HepG2 (cell line): ENCODE measurements around the gene SLC13A1. TPM values are rescaled to one million over a fixed set of nuclear protein-coding genes. Genes with fewer than 3 reads are reported as not detected.

ENCODE experiments used
- ATAC-seq: fragments of 200-7000 bp; cut with Tn5 transposase; 3 replicates; pipeline ENCODE4 v1.9.1; 2020; ENCODE audit warnings: mild to moderate bottlenecking, moderate library complexity
- BruUV-seq: library from RNA; stranded (reverse); fragments of 400-500 nt; replicated peaks from 2 replicates; lab custom pipeline; 2021; lab: Mats Ljungman, UMichigan
- CTCF ChIA-PET: fragments of 300-600 bp; formaldehyde crosslinking; extraction: SDS; loops from one replicate; lab custom pipeline; 2021; ENCODE audit warnings: low total read pairs, inconsistent platforms, low intra/inter-chr PET ratio; lab: Yijun Ruan, JAX
- POLR2A ChIA-PET: fragments of 350-600 bp; sonication (Branson Sonifier 250); formaldehyde crosslinking; loops from one replicate; lab custom pipeline; 2020; ENCODE audit warnings: antibody characterized with exemption, inconsistent platforms; lab: Yijun Ruan, JAX
- DNase-seq: peaks from one replicate; pipeline ENCODE4 v3.0.0-alpha.2; 2015; ENCODE audit warnings: low spot score
- FAIRE-seq: peaks from 3 replicates; lab custom pipeline; 2011; peaks lifted over from hg19 to GRCh38; lab: Jason Lieb, UNC
- H2AFZ ChIP-seq: one replicate; pipeline ENCODE4 v1.6.1; 2011; ENCODE audit warnings: low read length, inconsistent platforms
- H3K27ac ChIP-seq: fragments of 300-600 bp; 3 replicates; pipeline ENCODE4 v1.8.0; 2011; ENCODE audit warnings: mixed run types, mild to moderate bottlenecking, mixed read lengths, low read length, inconsistent platforms; ENCODE audit not compliant: insufficient read depth; ENCODE audit errors: extremely low read length
- H3K27me3 ChIP-seq, 2 experiments: fragments of 200-600 bp in 1 of 2; 2 replicates in 1 of 2; 3 replicates in 1 of 2; pipeline versions ENCODE4 v1.6.0 to v1.8.0; 2011; ENCODE audit warnings: low read length in 2 of 2, mild to moderate bottlenecking in 2 of 2, moderate library complexity in 2 of 2, inconsistent platforms in 1 of 2; ENCODE audit not compliant: insufficient read depth in 2 of 2, control insufficient read depth in 1 of 2
- H3K36me3 ChIP-seq, 2 experiments: fragments of 200-600 bp in 1 of 2; replicated peaks in 1 of 2; 2 replicates in 1 of 2; 3 replicates in 1 of 2; pipeline versions ENCODE4 v1.5.1 to v1.8.0; 2011; ENCODE audit warnings: low read length in 2 of 2, inconsistent platforms in 1 of 2; ENCODE audit not compliant: insufficient read depth in 2 of 2, control insufficient read depth in 1 of 2
- H3K4me1 ChIP-seq: 2 replicates; pipeline ENCODE4 v1.5.1; 2012; ENCODE audit warnings: low read length, inconsistent platforms; ENCODE audit not compliant: insufficient read depth
- H3K4me2 ChIP-seq: 2 replicates; pipeline ENCODE4 v1.6.0; 2011; ENCODE audit warnings: low read depth, low read length, inconsistent platforms
- H3K4me3 ChIP-seq, 3 experiments: fragments of 200-600 bp in 1 of 3; sonication (generic), shearing (Covaris generic) in 1 of 3; replicated peaks in 1 of 3; 2 replicates each; pipeline ENCODE4 v1.5.1; 2011 to 2016; ENCODE audit warnings: low read length in 3 of 3, inconsistent platforms in 2 of 3, low read depth in 2 of 3, mild to moderate bottlenecking in 2 of 3, control low read depth in 1 of 3, mixed read lengths in 1 of 3; ENCODE audit not compliant: insufficient read depth in 1 of 3
- H3K79me2 ChIP-seq: one replicate; pipeline ENCODE4 v1.6.1; 2011; ENCODE audit warnings: low read length, inconsistent platforms; ENCODE audit not compliant: insufficient read depth
- H3K9ac ChIP-seq: 2 replicates; pipeline ENCODE4 v1.6.0; 2011; ENCODE audit warnings: mild to moderate bottlenecking, low read depth, low read length, inconsistent platforms; ENCODE audit not compliant: insufficient read depth
- H3K9me3 ChIP-seq: 2 replicates; pipeline ENCODE4 v1.5.1; 2012; ENCODE audit warnings: mild to moderate bottlenecking, low read length
- H4K20me1 ChIP-seq: 2 replicates; pipeline ENCODE4 v1.6.0; 2011; ENCODE audit warnings: inconsistent platforms, mild to moderate bottlenecking, low read length, moderate library complexity; ENCODE audit not compliant: insufficient read depth
- ARNT2 ChIP-seq: sonication (generic); formaldehyde crosslinking; IDR thresholded peaks from 2 replicates; pipeline ENCODE4 v1.8.0; 2022; ENCODE audit warnings: mild to moderate bottlenecking, low read depth, missing genetic modification reagents, moderate library complexity
- BRD4 ChIP-seq: sonication (generic); formaldehyde crosslinking; IDR thresholded peaks from 2 replicates; pipeline ENCODE4 v1.4.0; 2020; ENCODE audit warnings: missing genetic modification reagents
- CBFB ChIP-seq: sonication (generic); formaldehyde crosslinking; IDR thresholded peaks from 2 replicates; pipeline ENCODE4 v1.4.0; 2020; ENCODE audit warnings: missing genetic modification reagents
- DR1 ChIP-seq: sonication (generic); formaldehyde crosslinking; IDR thresholded peaks from 2 replicates; pipeline ENCODE4 v1.8.0; 2021; ENCODE audit warnings: mild to moderate bottlenecking, missing genetic modification reagents, inconsistent platforms
- FOXO4 ChIP-seq: sonication (generic); formaldehyde crosslinking; conservative IDR thresholded peaks from 2 replicates; pipeline ENCODE4 v1.8.1; 2023; ENCODE audit warnings: missing genetic modification reagents
- IKZF4 ChIP-seq: sonication (generic); formaldehyde crosslinking; IDR thresholded peaks from 2 replicates; pipeline ENCODE4 v1.5.1; 2020; ENCODE audit warnings: borderline replicate concordance, mild to moderate bottlenecking, low read depth, missing genetic modification reagents; ENCODE audit errors: not compliant biosample characterization
- SP2 ChIP-seq: sonication (generic); formaldehyde crosslinking; IDR thresholded peaks from 2 replicates; pipeline ENCODE4 v1.5.1; 2020; ENCODE audit warnings: mild to moderate bottlenecking, missing genetic modification reagents
- ZNF121 ChIP-seq: sonication (generic); formaldehyde crosslinking; IDR thresholded peaks from 2 replicates; pipeline ENCODE4 v1.5.0; 2020; ENCODE audit warnings: mild to moderate bottlenecking, missing genetic modification reagents
- ZNF30 ChIP-seq: sonication (generic); formaldehyde crosslinking; IDR thresholded peaks from 2 replicates; pipeline ENCODE4 v1.5.0; 2020; ENCODE audit warnings: mild to moderate bottlenecking, missing genetic modification reagents
- ZNF609 ChIP-seq: sonication (generic); formaldehyde crosslinking; IDR thresholded peaks from 2 replicates; pipeline ENCODE4 v1.4.0; 2020; ENCODE audit warnings: mild to moderate bottlenecking, missing genetic modification reagents, borderline replicate concordance
- whole genome bisulfite sequencing: methylation state at CpG from one replicate; pipeline ENCODE4 v1.1.6; 2017; ENCODE audit warnings: low lambda C conversion rate; 5-methylcytosine and 5-hydroxymethylcytosine counted together
- in situ Hi-C: cut with HindIII; loops from 2 replicates; pipeline ENCODE4 v1.10.0; 2017; ENCODE audit warnings: low pct_unique_long_range_greater_than_20kb; ENCODE audit not compliant: extremely low pct_ligation_motif_present
- intact Hi-C: fragments of 100-400 bp; cut with micrococcal nuclease; formaldehyde crosslinking; loops from one replicate; pipeline ENCODE4 v1.10.0; 2022; ENCODE audit not compliant: unreplicated experiment
- polyA plus RNA-seq, 8 experiments: library from polyadenylated mRNA; depleted of rRNA in 3 of 8; stranded (reverse) in 7 of 8; unstranded in 1 of 8; fragments of >200 nt; fragmentation: Illumina TruSeq in 4 of 8; extraction: Trizol in 4 of 8; gene quantifications; 2 replicates each; pipeline versions ENCODE4 v1.2.1 to v1.2.3, GENCODE V29; 2011 to 2016; ENCODE audit warnings: low read depth in 4 of 8, missing spikeins in 1 of 8, mixed read lengths in 1 of 8; ENCODE audit not compliant: insufficient read depth in 1 of 8
- total RNA-seq, 5 experiments: library from RNA; depleted of rRNA; stranded (reverse); fragments of >200 nt; fragmentation: Illumina TruSeq; extraction: Trizol; gene quantifications; 2 replicates each; pipeline ENCODE4 v1.2.3, GENCODE V29; 2016; ENCODE audit warnings: low read depth in 1 of 5
- TF ChIP-seq, protein P1 (sequence below): sonication (generic); formaldehyde crosslinking; IDR thresholded peaks from 2 replicates; pipeline ENCODE4 v1.5.0; 2020; ENCODE audit warnings: mild to moderate bottlenecking, missing genetic modification reagents

The SLC13A1 gene
- total and polyA plus RNA-seq, 2 of the 13 experiments (the other 11 are each of a cell fraction or from before 2014, with no cell fraction given): not detected

- CTCF ChIA-PET: no interaction called here
- POLR2A ChIA-PET: no interaction called here
- intact Hi-C loops: no loop called here
Measured at GRCh38 chr7:123067814-123068213, 132.0 kb downstream of the SLC13A1 start.

More at GRCh38 chr7:123067814-123068213, 132.0 kb downstream of the SLC13A1 start:
- ATAC-seq: no peak
- no peak overlapping the region for H3K27ac ChIP-seq
- H3K9me3 ChIP-seq: no peaks in the 10 kb centered on the region
- H3K36me3 ChIP-seq: no peaks in the 10 kb centered on the region
- in situ Hi-C loops: no loop called here
- no peak overlapping the region for H3K9ac ChIP-seq
- FAIRE-seq: no peak
- 0% methylated on average over 2 of the region's 3 CpGs for WGBS
- no peak for TF ChIP-seq SP2 (CRISPR knock-in tag)
- TF ChIP-seq ZNF121 (CRISPR knock-in tag): no peak
- TF ChIP-seq IKZF4 (CRISPR knock-in tag): no peak
- no peak for TF ChIP-seq CBFB
- no peak for TF ChIP-seq DR1 (CRISPR knock-in tag)
- TF ChIP-seq ARNT2: no peak
- TF ChIP-seq BRD4 (CRISPR knock-in tag): no peak
- TF ChIP-seq ZNF609 (CRISPR knock-in tag): no peak
- no peak for TF ChIP-seq FOXO4 (CRISPR knock-in tag)
- TF ChIP-seq ZNF30: no peak
- TF ChIP-seq, protein P1, sequence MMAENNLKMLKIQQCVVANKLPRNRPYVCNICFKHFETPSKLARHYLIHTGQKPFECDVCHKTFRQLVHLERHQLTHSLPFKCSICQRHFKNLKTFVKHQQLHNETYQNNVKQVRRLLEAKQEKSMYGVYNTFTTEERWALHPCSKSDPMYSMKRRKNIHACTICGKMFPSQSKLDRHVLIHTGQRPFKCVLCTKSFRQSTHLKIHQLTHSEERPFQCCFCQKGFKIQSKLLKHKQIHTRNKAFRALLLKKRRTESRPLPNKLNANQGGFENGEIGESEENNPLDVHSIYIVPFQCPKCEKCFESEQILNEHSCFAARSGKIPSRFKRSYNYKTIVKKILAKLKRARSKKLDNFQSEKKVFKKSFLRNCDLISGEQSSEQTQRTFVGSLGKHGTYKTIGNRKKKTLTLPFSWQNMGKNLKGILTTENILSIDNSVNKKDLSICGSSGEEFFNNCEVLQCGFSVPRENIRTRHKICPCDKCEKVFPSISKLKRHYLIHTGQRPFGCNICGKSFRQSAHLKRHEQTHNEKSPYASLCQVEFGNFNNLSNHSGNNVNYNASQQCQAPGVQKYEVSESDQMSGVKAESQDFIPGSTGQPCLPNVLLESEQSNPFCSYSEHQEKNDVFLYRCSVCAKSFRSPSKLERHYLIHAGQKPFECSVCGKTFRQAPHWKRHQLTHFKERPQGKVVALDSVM: no peak
- no peaks in the 10 kb centered on the region for H3K4me1 ChIP-seq
- no peak overlapping the region for H2AFZ ChIP-seq
- no peaks in the 10 kb centered on the region for H4K20me1 ChIP-seq
- H3K79me2 ChIP-seq: no peaks in the 10 kb centered on the region
- H3K4me3 ChIP-seq: no peak overlapping the region
- BruUV-seq: no TSS peak
- H3K27me3 ChIP-seq: no peaks in the 10 kb centered on the region
- DNase-seq: no peak
- H3K4me2 ChIP-seq: no peak overlapping the region
